ENCODE results near the gene ZNF410. TPM values are rescaled to one million over a fixed set of nuclear protein-coding genes. Genes with fewer than 3 reads are reported as not detected.
A peak's percentile ranks its signal among the peaks of the same experiment; 100 is the strongest.
"Not testable (repeated sequence)": the region's sequence is repeated elsewhere in the genome, so short reads cannot be mapped to it uniquely, and the experiment has no call there.

Gene ZNF410
- total RNA-seq (61.7 and 70.4 TPM in 2 replicates), polyA plus RNA-seq (32.9 and 42.1 TPM in 2 replicates)

GRCh38 chr14:73886449-73887317 lies at the start of gene ZNF410:
Gene ZNF410, plus strand, starts transcription at chr14:73886859. Its CDS starts 5,317 bp downstream, at chr14:73892176.
- Histone ChIP-seq H3K9me3 (ENCODE audit: low read depth) (no peaks in the 10 kb centered on the region), H3K79me2 (peaks cover 62% of the 10 kb centered on the region)
- WGBS (ENCODE audit: low lambda C conversion rate, missing lambda C conversion rate) = under 1% methylated on average over 60 of the region's 65 CpGs

GRCh38 chr14:73838293-73839034 lies 48.2 kb upstream of the ZNF410 start:
- H2AFZ ChIP-seq; H3K79me2 ChIP-seq; H3K27ac ChIP-seq; H4K20me1 ChIP-seq (ENCODE audit: insufficient read depth, poor library complexity, severe bottlenecking); H3K27me3 ChIP-seq; H3K9me2 ChIP-seq (replicated peaks; ENCODE audit: insufficient read depth); H3K4me3 ChIP-seq; H3K4me2 ChIP-seq; H3K9me3 ChIP-seq (ENCODE audit: low read depth); H3K36me3 ChIP-seq (replicated peaks; ENCODE audit: insufficient read depth, low read depth); DNase-seq (ENCODE audit: low spot score): not testable (repeated sequence)
- 86% methylated on average over 7 of the region's 7 CpGs for WGBS (ENCODE audit: low lambda C conversion rate, missing lambda C conversion rate)
- peaks cover 14% of the 10 kb centered on the region for H3K4me1 ChIP-seq (ENCODE audit: insufficient read depth)

More at GRCh38 chr14:73886449-73887317, at the start of gene ZNF410:
- H3K36me3 ChIP-seq (replicated peaks; ENCODE audit: insufficient read depth, low read depth) = no peaks in the 10 kb centered on the region
- H3K4me2 ChIP-seq = peak within 1 kb of the TSS; percentile 81
- H3K27ac ChIP-seq = peak within 1 kb of the TSS; percentile 94
- TF ChIP-seq EZH2phosphoT487 (IDR thresholded peaks at IDR 0.05; ENCODE audit: low read depth, severe bottlenecking, unreplicated experiment) (no peak), EZH2 (IDR thresholded peaks at IDR 0.05; ENCODE audit: borderline replicate concordance) (no peak), CTCF (IDR thresholded peaks at IDR 0.05; ENCODE audit: poor library complexity) (no peak)
- no peaks in the 10 kb centered on the region for H3K9me2 ChIP-seq (replicated peaks; ENCODE audit: insufficient read depth)
- H3K27me3 ChIP-seq = no peaks in the 10 kb centered on the region
- peaks cover 34% of the 10 kb centered on the region for H4K20me1 ChIP-seq (ENCODE audit: insufficient read depth, poor library complexity, severe bottlenecking)
- DNase-seq (ENCODE audit: low spot score) = peak; percentile 96
- H2AFZ ChIP-seq = peak within 1 kb of the TSS; percentile 83
- H3K4me3 ChIP-seq = peak within 1 kb of the TSS; percentile 74
- H3K4me1 ChIP-seq (ENCODE audit: insufficient read depth) = peaks cover 16% of the 10 kb centered on the region

- Histone ChIP-seq H2AFZ (no peak overlapping the region), H3K4me1 (ENCODE audit: insufficient read depth) (no peaks in the 10 kb centered on the region), H3K4me3 (no peak overlapping the region), H3K4me2 (no peak overlapping the region), H3K9me3 (ENCODE audit: low read depth) (no peaks in the 10 kb centered on the region), H4K20me1 (ENCODE audit: insufficient read depth, poor library complexity, severe bottlenecking) (no peaks in the 10 kb centered on the region), H3K27me3 (no peaks in the 10 kb centered on the region), H3K9me2 (replicated peaks; ENCODE audit: insufficient read depth) (no peaks in the 10 kb centered on the region), H3K27ac (no peak overlapping the region), H3K36me3 (replicated peaks; ENCODE audit: insufficient read depth, low read depth) (no peaks in the 10 kb centered on the region), H3K79me2 (no peaks in the 10 kb centered on the region)
- 91% methylated on average over 1 of the region's 1 CpG for WGBS (ENCODE audit: low lambda C conversion rate, missing lambda C conversion rate)
- TF ChIP-seq CTCF (IDR thresholded peaks at IDR 0.05; ENCODE audit: poor library complexity) (no peak), EZH2phosphoT487 (IDR thresholded peaks at IDR 0.05; ENCODE audit: low read depth, severe bottlenecking, unreplicated experiment) (no peak), EZH2 (IDR thresholded peaks at IDR 0.05; ENCODE audit: borderline replicate concordance) (no peak)
- DNase-seq (ENCODE audit: low spot score) = no peak
Measured at GRCh38 chr14:73842201-73842600, 44.5 kb upstream of the ZNF410 start.

GRCh38 chr14:73842851-73843250 lies 43.8 kb upstream of the ZNF410 start:
- no peak overlapping the region for H3K4me2 ChIP-seq
- no peaks in the 10 kb centered on the region for H3K4me1 ChIP-seq (ENCODE audit: insufficient read depth)
- 78% methylated on average over 2 of the region's 2 CpGs for WGBS (ENCODE audit: low lambda C conversion rate, missing lambda C conversion rate)
- no peaks in the 10 kb centered on the region for H3K9me3 ChIP-seq (ENCODE audit: low read depth)
- H3K36me3 ChIP-seq (replicated peaks; ENCODE audit: insufficient read depth, low read depth) = no peaks in the 10 kb centered on the region
- DNase-seq (ENCODE audit: low spot score) = no peak
- no peak overlapping the region for H3K4me3 ChIP-seq
- no peaks in the 10 kb centered on the region for H3K27me3 ChIP-seq
- H3K27ac ChIP-seq = no peak overlapping the region
- H4K20me1 ChIP-seq (ENCODE audit: insufficient read depth, poor library complexity, severe bottlenecking) = no peaks in the 10 kb centered on the region
- no peaks in the 10 kb centered on the region for H3K9me2 ChIP-seq (replicated peaks; ENCODE audit: insufficient read depth)
- no peak for TF ChIP-seq EZH2phosphoT487 (IDR thresholded peaks at IDR 0.05; ENCODE audit: low read depth, severe bottlenecking, unreplicated experiment)
- no peak for TF ChIP-seq CTCF (IDR thresholded peaks at IDR 0.05; ENCODE audit: poor library complexity)
- no peak for TF ChIP-seq EZH2 (IDR thresholded peaks at IDR 0.05; ENCODE audit: borderline replicate concordance)
- no peaks in the 10 kb centered on the region for H3K79me2 ChIP-seq
- no peak overlapping the region for H2AFZ ChIP-seq

Data from hepatocyte (in vitro differentiated cells).